ENCODE data around the gene CTTNBP2. TPM values are rescaled to one million over a fixed set of nuclear protein-coding genes. Genes with fewer than 3 reads are reported as not detected.

The CTTNBP2 gene
- total RNA-seq, 1 experiment from 2014 or later = 17.6 TPM

GRCh38 chr7:117800841-117801240 lies 72.4 kb downstream of the CTTNBP2 start:
- no peaks in the 10 kb centered on the region; the same call in 1 of the 2 replicates for H3K79me2 ChIP-seq (ENCODE audit: insufficient read depth, low read length)

More at GRCh38 chr7:117800841-117801240, 72.4 kb downstream of the CTTNBP2 start:
- H2AFZ ChIP-seq (ENCODE audit: low read length) = no peak overlapping the region
- no peak overlapping the region for H3T11ph ChIP-seq (ENCODE audit: low read length)
- no peak overlapping the region for H3K56ac ChIP-seq (ENCODE audit: insufficient read length, low read depth, low read length)
- H4K20me1 ChIP-seq (ENCODE audit: control insufficient read depth, insufficient read depth, insufficient read length) = no peaks in the 10 kb centered on the region
- H3K9ac ChIP-seq (ENCODE audit: extremely low read depth, insufficient read length, low read length) = no peak overlapping the region
- Mint-ChIP-seq H3K4me3 (no peak overlapping the region), H3K27ac (no peak overlapping the region; a peak in 1 of 7 replicates), H3K36me3 (ENCODE audit: insufficient read depth in 1 of 3, low read depth in 3 of 3) (no peaks in the 10 kb centered on the region; a peak in 1 of 7 replicates), H3K9me3 (no peaks in the 10 kb centered on the region), H3K27me3 (ENCODE audit: low read depth) (no peaks in the 10 kb centered on the region), H3K4me1 (peaks cover 12 to 34% of the 10 kb centered on the region in 2 experiments)
- H3K4me2 ChIP-seq (ENCODE audit: insufficient read depth, insufficient read length, low read length) = no peak overlapping the region
- no peak overlapping the region for H2BK120ac ChIP-seq (ENCODE audit: low read depth, low read length, poor library complexity, severe bottlenecking)
- no peak overlapping the region for H3K18ac ChIP-seq (ENCODE audit: insufficient read length, low read depth, low read length)
- no CpG with 5 or more reads among the region's 1 CpG for WGBS (ENCODE audit: extremely low coverage, insufficient read length, low lambda C conversion rate)
- no peak overlapping the region for H3K14ac ChIP-seq (ENCODE audit: insufficient read depth, low read length)
- H2BK12ac ChIP-seq (ENCODE audit: insufficient read length, low read depth, low read length) = no peak overlapping the region
- no peak overlapping the region for H2BK15ac ChIP-seq (ENCODE audit: low read depth, low read length)
- H2BK20ac ChIP-seq (ENCODE audit: low read depth, low read length, poor library complexity, severe bottlenecking) = no peak overlapping the region
- no peaks in the 10 kb centered on the region for H3K27me3 ChIP-seq (ENCODE audit: insufficient read depth, low read length)
- H3K27ac ChIP-seq (ENCODE audit: insufficient read length, low read depth, low read length) = no peak overlapping the region
- no peak overlapping the region for H4K91ac ChIP-seq (ENCODE audit: insufficient read length, low read depth, low read length)
- peaks cover 3% of the 10 kb centered on the region for H3K79me1 ChIP-seq (ENCODE audit: insufficient read depth, low read depth, low read length, poor library complexity, severe bottlenecking)
- H3K4me1 ChIP-seq (ENCODE audit: insufficient read depth, low read length) = peaks cover 3% of the 10 kb centered on the region; the same call in 1 of the 2 replicates
- no peak for TF ChIP-seq CTCF (conservative IDR thresholded peaks at IDR 0.05)
- H3K9me3 ChIP-seq (ENCODE audit: control insufficient read depth, low read depth, low read length) = no peaks in the 10 kb centered on the region
- no peaks in the 10 kb centered on the region for H3K23me2 ChIP-seq (ENCODE audit: insufficient read length, low read depth, low read length, poor library complexity, severe bottlenecking)
- no peak for DNase-seq
- H2BK5ac ChIP-seq (ENCODE audit: insufficient read length, low read length) = no peak overlapping the region
- H4K5ac ChIP-seq (ENCODE audit: insufficient read length, low read depth, low read length) = no peak overlapping the region
- H3K23ac ChIP-seq (ENCODE audit: insufficient read length, low read depth, low read length) = no peak overlapping the region
- H3K4ac ChIP-seq (ENCODE audit: low read depth, low read length) = no peak overlapping the region
- H2AK5ac ChIP-seq (ENCODE audit: insufficient read length, low read length) = no peak overlapping the region
- no peak overlapping the region for H4K8ac ChIP-seq (replicated peaks; ENCODE audit: insufficient read length, low read depth, low read length)
